HCT116 (cell line): Measurements from ENCODE around the gene RCBTB2.

Experiments used
- CTCF ChIP-seq, 3 experiments: fragments of 200-600 bp in 1 of 3; sonication (generic) in 1 of 3; IDR thresholded peaks in 2 of 3; conservative IDR thresholded peaks in 1 of 3; 2 replicates each; pipeline ENCODE4 v1.5.1; 2012 to 2017; ENCODE audit warnings: low read depth in 2 of 3, low read length in 2 of 3, antibody characterized with exemption in 1 of 3, borderline replicate concordance in 1 of 3, control low read depth in 1 of 3, mild to moderate bottlenecking in 1 of 3, mixed read lengths in 1 of 3, mixed run types in 1 of 3, moderate library complexity in 1 of 3; ENCODE audit not compliant: insufficient read depth in 1 of 3
- JUND ChIP-seq: IDR thresholded peaks from 2 replicates; pipeline ENCODE4 v1.6.1; 2012
- POLR2A ChIP-seq: IDR thresholded peaks from 2 replicates; pipeline ENCODE4 v1.7.0; 2011; ENCODE audit warnings: borderline replicate concordance; ENCODE audit not compliant: insufficient read depth, insufficient read length; ENCODE audit errors: extremely low read depth
- ZNF274 ChIP-seq: fragments of 200-500 bp; sonication (Bioruptor generic); IDR thresholded peaks from 2 replicates; pipeline ENCODE4 v1.6.1; 2014; ENCODE audit warnings: mild to moderate bottlenecking, low read depth, low read length, inconsistent platforms

GRCh38 chr13:48515732-48516131 is 17.1 kb downstream of the RCBTB2 start:
- TF ChIP-seq POLR2A, result no peak
- TF ChIP-seq CTCF (IDR thresholded peaks at IDR 0.05 in 2 of 3, conservative IDR thresholded peaks at IDR 0.05 in 1 of 3; ENCODE audit: borderline replicate concordance in 1 of 3, insufficient read depth in 1 of 3, low read depth in 2 of 3, low read length in 2 of 3), result no peak
- TF ChIP-seq ZNF274, result no peak
- no peak for TF ChIP-seq JUND
